H9 (cell line): ENCODE data around the gene NAGPA. TPM values are rescaled to one million over a fixed set of nuclear protein-coding genes. Genes with fewer than 3 reads are reported as not detected.

Experiments used
- DNase-seq: peaks from one replicate; pipeline ENCODE4 v3.0.0-alpha.2; 2017
- H2AFZ ChIP-seq: one replicate; pipeline ENCODE4 v1.6.1; 2013; ENCODE audit warnings: mild to moderate bottlenecking, low read length, control low read depth, moderate library complexity
- H2AK5ac ChIP-seq: 2 replicates; pipeline ENCODE4 v1.6.1; 2013; ENCODE audit warnings: low read length, control low read depth, mixed read lengths; ENCODE audit not compliant: insufficient read length
- H2BK120ac ChIP-seq: one replicate; pipeline ENCODE4 v1.6.1; 2013; ENCODE audit warnings: low read depth, mild to moderate bottlenecking, low read length, control low read depth, inconsistent platforms; ENCODE audit not compliant: poor library complexity, severe bottlenecking
- H2BK12ac ChIP-seq: 2 replicates; pipeline ENCODE4 v1.6.1; 2013; ENCODE audit warnings: low read length, control low read depth, mixed read lengths, low read depth; ENCODE audit not compliant: insufficient read length
- H2BK15ac ChIP-seq: 2 replicates; pipeline ENCODE4 v1.6.1; 2013; ENCODE audit warnings: low read depth, low read length, control low read depth
- H2BK20ac ChIP-seq: one replicate; pipeline ENCODE4 v1.6.1; 2013; ENCODE audit warnings: low read depth, mild to moderate bottlenecking, low read length, control low read depth, inconsistent platforms; ENCODE audit not compliant: poor library complexity, severe bottlenecking
- H2BK5ac ChIP-seq: 2 replicates; pipeline ENCODE4 v1.6.1; 2013; ENCODE audit warnings: low read length, control low read depth, mixed read lengths; ENCODE audit not compliant: insufficient read length
- H3K14ac ChIP-seq: 2 replicates; pipeline ENCODE4 v1.6.1; 2013; ENCODE audit warnings: low read length, control low read depth; ENCODE audit not compliant: insufficient read depth
- H3K18ac ChIP-seq: 2 replicates; pipeline ENCODE4 v1.6.1; 2013; ENCODE audit warnings: low read depth, mild to moderate bottlenecking, mixed read lengths, low read length, control low read depth; ENCODE audit not compliant: insufficient read length
- H3K23ac ChIP-seq: 2 replicates; pipeline ENCODE4 v1.6.1; 2013; ENCODE audit warnings: low read length, control low read depth, mixed read lengths, low read depth; ENCODE audit not compliant: insufficient read length
- H3K23me2 ChIP-seq: 2 replicates; pipeline ENCODE4 v1.6.1; 2013; ENCODE audit warnings: low read depth, mild to moderate bottlenecking, mixed read lengths, low read length, control low read depth; ENCODE audit not compliant: insufficient read length, poor library complexity, severe bottlenecking
- H3K27ac ChIP-seq: 2 replicates; pipeline ENCODE4 v1.5.1; 2013; ENCODE audit warnings: low read length, control low read depth, mixed read lengths, low read depth; ENCODE audit not compliant: insufficient read length
- H3K27me3 ChIP-seq: 2 replicates; pipeline ENCODE4 v1.6.1; 2013; ENCODE audit warnings: low read length, control low read depth, inconsistent platforms; ENCODE audit not compliant: insufficient read depth
- H3K4ac ChIP-seq: 2 replicates; pipeline ENCODE4 v1.6.1; 2013; ENCODE audit warnings: low read depth, mild to moderate bottlenecking, control low read depth, inconsistent platforms, low read length, moderate library complexity
- H3K4me1 ChIP-seq: 2 replicates; pipeline ENCODE4 v1.6.1; 2013; ENCODE audit warnings: low read length, control low read depth, inconsistent platforms; ENCODE audit not compliant: insufficient read depth
- H3K4me2 ChIP-seq: 2 replicates; pipeline ENCODE4 v1.6.1; 2013; ENCODE audit warnings: low read length, control low read depth, mixed read lengths; ENCODE audit not compliant: insufficient read length, insufficient read depth
- H3K56ac ChIP-seq: 2 replicates; pipeline ENCODE4 v1.6.1; 2013; ENCODE audit warnings: low read depth, mild to moderate bottlenecking, mixed read lengths, low read length, control low read depth; ENCODE audit not compliant: insufficient read length
- H3K79me1 ChIP-seq: 2 replicates; pipeline ENCODE4 v1.6.1; 2013; ENCODE audit warnings: low read depth, mild to moderate bottlenecking, moderate library complexity, low read length, control low read depth, inconsistent platforms; ENCODE audit not compliant: insufficient read depth, poor library complexity, severe bottlenecking
- H3K79me2 ChIP-seq: 2 replicates; pipeline ENCODE4 v1.6.1; 2013; ENCODE audit warnings: low read length, control low read depth, inconsistent platforms; ENCODE audit not compliant: insufficient read depth
- H3K9ac ChIP-seq: 2 replicates; pipeline ENCODE4 v1.6.1; 2013; ENCODE audit warnings: low read length, control low read depth, mixed read lengths; ENCODE audit not compliant: insufficient read length; ENCODE audit errors: extremely low read depth
- H3K9me3 ChIP-seq: one replicate; pipeline ENCODE4 v1.6.1; 2013; ENCODE audit warnings: low read depth, low read length, inconsistent platforms; ENCODE audit not compliant: control insufficient read depth
- H3T11ph ChIP-seq: one replicate; pipeline ENCODE4 v1.6.1; 2013; ENCODE audit warnings: mild to moderate bottlenecking, low read length, control low read depth, inconsistent platforms
- H4K20me1 ChIP-seq: one replicate; pipeline ENCODE4 v1.6.1; 2013; ENCODE audit not compliant: control insufficient read depth, insufficient read length, insufficient read depth
- H4K5ac ChIP-seq: 2 replicates; pipeline ENCODE4 v1.6.1; 2013; ENCODE audit warnings: low read depth, mild to moderate bottlenecking, mixed read lengths, low read length, control low read depth; ENCODE audit not compliant: insufficient read length
- H4K8ac ChIP-seq: replicated peaks from 2 replicates; pipeline ENCODE4 v1.6.1; 2013; ENCODE audit warnings: low read length, control low read depth, mixed read lengths, low read depth; ENCODE audit not compliant: insufficient read length
- H4K91ac ChIP-seq: 2 replicates; pipeline ENCODE4 v1.6.1; 2013; ENCODE audit warnings: low read depth, mild to moderate bottlenecking, moderate library complexity, mixed read lengths, low read length, control low read depth; ENCODE audit not compliant: insufficient read length
- H3K27ac Mint-ChIP-seq, 3 experiments: 2 replicates in 2 of 3; 3 replicates in 1 of 3; pipeline ENCODE4 v1.8.0; 2020 to 2021; ENCODE audit warnings: mixed read lengths in 3 of 3, mild to moderate bottlenecking in 1 of 3, moderate library complexity in 1 of 3
- H3K27me3 Mint-ChIP-seq: 2 replicates; pipeline ENCODE4 v1.8.0; 2021; ENCODE audit warnings: low read depth, mild to moderate bottlenecking, moderate library complexity, mixed read lengths
- H3K36me3 Mint-ChIP-seq, 3 experiments: 2 replicates in 2 of 3; 3 replicates in 1 of 3; pipeline ENCODE4 v1.8.0; 2020 to 2021; ENCODE audit warnings: low read depth in 3 of 3, mixed read lengths in 3 of 3; ENCODE audit not compliant: insufficient read depth in 1 of 3
- H3K4me1 Mint-ChIP-seq, 2 experiments: 2 replicates each; pipeline ENCODE4 v1.8.0; 2020; ENCODE audit warnings: mixed read lengths in 2 of 2
- H3K4me3 Mint-ChIP-seq, 2 experiments: 2 replicates in 1 of 2; 3 replicates in 1 of 2; pipeline ENCODE4 v1.8.0; 2020 to 2021; ENCODE audit warnings: mild to moderate bottlenecking in 2 of 2, mixed read lengths in 2 of 2, moderate library complexity in 1 of 2
- H3K9me3 Mint-ChIP-seq, 2 experiments: 2 replicates in 1 of 2; 3 replicates in 1 of 2; pipeline ENCODE4 v1.8.0; 2020; ENCODE audit warnings: mild to moderate bottlenecking in 2 of 2, mixed read lengths in 2 of 2, moderate library complexity in 1 of 2
- CTCF ChIP-seq: fragments of 200-600 bp; sonication (generic); conservative IDR thresholded peaks from 3 replicates; pipeline ENCODE4 v1.8.0; 2021; ENCODE audit warnings: antibody characterized with exemption, mild to moderate bottlenecking
- WGBS: extraction: QIAGEN DNeasy Blood & Tissue Kit; methylation state at CpG from one replicate; pipeline ENCODE4 v1.1.7; 2013; ENCODE audit warnings: missing lambda C conversion rate, low lambda C conversion rate, mixed read lengths; ENCODE audit not compliant: insufficient read length; ENCODE audit errors: extremely low coverage; 5-methylcytosine and 5-hydroxymethylcytosine counted together
- total RNA-seq: library from RNA; stranded (reverse); gene quantifications from 2 replicates; pipeline ENCODE4 v1.2.1, GENCODE V29; 2021

The NAGPA gene
- total RNA-seq, 1 experiment from 2014 or later = 12.1 TPM

DNA sequence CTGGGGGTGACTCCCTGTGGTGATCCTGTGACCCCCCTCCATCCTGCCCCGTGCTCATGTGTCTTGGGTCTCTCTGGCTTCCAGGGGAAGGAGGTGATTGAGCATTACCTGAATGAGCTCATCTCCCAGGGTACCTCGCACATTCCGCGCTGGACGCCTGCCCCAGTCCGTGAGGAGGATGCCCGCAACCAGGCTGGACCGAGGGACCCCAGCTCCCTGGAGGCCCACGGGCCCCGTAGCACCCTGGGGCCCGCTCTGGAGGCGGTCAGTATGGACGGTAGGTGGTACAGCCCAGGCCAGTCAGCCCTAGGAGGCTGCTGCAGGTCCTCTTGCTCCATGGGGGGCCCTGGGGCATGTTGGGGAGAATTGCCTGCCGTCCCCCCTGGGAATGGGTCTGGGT lies 42.0 kb downstream of the NAGPA start:
- H4K8ac ChIP-seq = no peak overlapping the region
- WGBS = no CpG with 5 or more reads among the region's 14 CpGs

More for the DNA sequence above, 42.0 kb downstream of the NAGPA start:
- H3K56ac ChIP-seq = no peak overlapping the region
- H4K20me1 ChIP-seq = no peaks in the 10 kb centered on the region
- no peak overlapping the region for H3K27ac Mint-ChIP-seq
- no peak for DNase-seq
- no peak overlapping the region for H2AFZ ChIP-seq
- no peak overlapping the region for H2AK5ac ChIP-seq
- H3K4me1 Mint-ChIP-seq = peaks cover 0 to 10% of the 10 kb centered on the region in 2 experiments; a peak in 3 of 4 replicates
- no peak overlapping the region for H2BK120ac ChIP-seq
- H3K27me3 ChIP-seq = peaks cover 2% of the 10 kb centered on the region; the same call in 1 of the 2 replicates
- H2BK12ac ChIP-seq = no peak overlapping the region
- no peak overlapping the region for H3K9ac ChIP-seq
- H3K23me2 ChIP-seq = peaks cover 5% of the 10 kb centered on the region
- H4K5ac ChIP-seq = no peak overlapping the region
- no peak overlapping the region for H3K23ac ChIP-seq
- H2BK15ac ChIP-seq = no peak overlapping the region
- H3K79me2 ChIP-seq = no peaks in the 10 kb centered on the region
- no peak overlapping the region for H2BK5ac ChIP-seq
- no peak overlapping the region for H4K91ac ChIP-seq
- no peak overlapping the region for H3K4me2 ChIP-seq
- peaks cover 30% of the 10 kb centered on the region for H3K27me3 Mint-ChIP-seq
- TF ChIP-seq CTCF = no peak
- no peaks in the 10 kb centered on the region for H3K4me1 ChIP-seq
- no peak overlapping the region for H3K27ac ChIP-seq
- H3K9me3 Mint-ChIP-seq = no peaks in the 10 kb centered on the region; a peak in 2 of 5 replicates
- H3K79me1 ChIP-seq = no peaks in the 10 kb centered on the region
- no peak overlapping the region for H3K18ac ChIP-seq
- no peak overlapping the region for H3K4me3 Mint-ChIP-seq
- H3K4ac ChIP-seq = no peak overlapping the region
- no peak overlapping the region for H3T11ph ChIP-seq
- H3K14ac ChIP-seq = no peak overlapping the region
- peaks cover 0 to 3% (median 2%) of the 10 kb centered on the region in 3 experiments; a peak in 4 of 7 replicates for H3K36me3 Mint-ChIP-seq
- H2BK20ac ChIP-seq = no peak overlapping the region
- H3K9me3 ChIP-seq = no peaks in the 10 kb centered on the region
